H1 (cell line): Measurements from ENCODE around the gene ABCA9. TPM values are rescaled to one million over a fixed set of nuclear protein-coding genes. Genes with fewer than 3 reads are reported as not detected.

Source experiments
- CTCF ChIA-PET: fragments of 300-600 bp; sonication (Branson Sonifier 250); formaldehyde crosslinking; loops from one replicate; lab custom pipeline; 2021; ENCODE audit not compliant: partially characterized antibody; lab: Charles Lee
- POLR2A ChIA-PET: fragments of 300-600 bp; sonication (Branson Sonifier 250); formaldehyde crosslinking; loops from one replicate; lab custom pipeline; 2021; ENCODE audit warnings: inconsistent platforms; ENCODE audit not compliant: partially characterized antibody; lab: Charles Lee
- DNase-seq, 2 experiments: peaks; one replicate each; pipeline versions ENCODE4 v3.0.0 to v3.0.0-alpha.2; 2010 to 2022; ENCODE audit warnings: low spot score in 2 of 2, low read depth in 1 of 2, mixed read lengths in 1 of 2
- FAIRE-seq: peaks from 2 replicates; lab custom pipeline; 2011; peaks lifted over from hg19 to GRCh38; lab: Jason Lieb, UNC
- H2AFZ ChIP-seq: 2 replicates; pipeline ENCODE4 v1.8.1; 2012; ENCODE audit warnings: low read length, inconsistent platforms
- H2AK5ac ChIP-seq: 2 replicates; pipeline ENCODE4 v1.6.1; 2013; ENCODE audit warnings: low read depth, low read length
- H2BK120ac ChIP-seq: replicated peaks from 2 replicates; pipeline ENCODE3; 2013; ENCODE audit warnings: low read depth, low read length, inconsistent platforms
- H2BK12ac ChIP-seq: 2 replicates; pipeline ENCODE4 v1.6.1; 2013; ENCODE audit warnings: low read depth, low read length
- H2BK15ac ChIP-seq: 2 replicates; pipeline ENCODE4 v1.6.1; 2013; ENCODE audit warnings: low read length
- H2BK20ac ChIP-seq: 2 replicates; pipeline ENCODE4 v1.6.1; 2013; ENCODE audit warnings: low read length
- H2BK5ac ChIP-seq: 2 replicates; pipeline ENCODE4 v1.6.1; 2013; ENCODE audit warnings: low read depth, low read length
- H3K14ac ChIP-seq: 2 replicates; pipeline ENCODE4 v1.6.1; 2013; ENCODE audit warnings: inconsistent platforms; ENCODE audit not compliant: insufficient read length
- H3K18ac ChIP-seq: 2 replicates; pipeline ENCODE4 v1.6.1; 2013; ENCODE audit warnings: low read length; ENCODE audit errors: extremely low read depth
- H3K23ac ChIP-seq: 2 replicates; pipeline ENCODE4 v1.6.1; 2013; ENCODE audit warnings: inconsistent platforms; ENCODE audit not compliant: insufficient read length
- H3K23me2 ChIP-seq: 2 replicates; pipeline ENCODE4 v1.6.1; 2013; ENCODE audit warnings: low read depth, low read length
- H3K27ac ChIP-seq: 2 replicates; pipeline ENCODE4 v1.6.1; 2011; ENCODE audit warnings: low read depth, low read length, inconsistent platforms
- H3K27me3 ChIP-seq, 4 experiments: replicated peaks in 1 of 4; 1 replicate in 1 of 4; 2 replicates in 3 of 4; pipeline versions ENCODE4 v1.6.1 to v1.8.1; 2011 to 2013; ENCODE audit warnings: low read length in 3 of 4, mild to moderate bottlenecking in 3 of 4, inconsistent platforms in 2 of 4, mixed read lengths in 2 of 4, moderate library complexity in 1 of 4; ENCODE audit not compliant: control insufficient read depth in 3 of 4, insufficient read depth in 3 of 4; ENCODE audit errors: extremely low read depth in 1 of 4
- H3K36me3 ChIP-seq, 4 experiments: 2 replicates each; pipeline versions ENCODE4 v1.6.1 to v1.8.1; 2011 to 2013; ENCODE audit warnings: mild to moderate bottlenecking in 4 of 4, low read length in 3 of 4, moderate library complexity in 2 of 4, control low read depth in 1 of 4, inconsistent platforms in 1 of 4; ENCODE audit not compliant: insufficient read depth in 4 of 4, control insufficient read depth in 2 of 4
- H3K4ac ChIP-seq: replicated peaks from 2 replicates; pipeline ENCODE3; 2013; ENCODE audit warnings: low read length, low read depth, mixed read lengths, inconsistent platforms; ENCODE audit not compliant: insufficient read length
- H3K4me1 ChIP-seq, 4 experiments: replicated peaks in 1 of 4; 1 replicate in 1 of 4; 2 replicates in 3 of 4; pipeline versions ENCODE4 v1.6.1 to v1.8.1; 2011 to 2013; ENCODE audit warnings: low read length in 3 of 4, inconsistent platforms in 2 of 4, mixed read lengths in 1 of 4; ENCODE audit not compliant: insufficient read depth in 4 of 4, control insufficient read depth in 3 of 4
- H3K4me2 ChIP-seq, 2 experiments: 2 replicates each; pipeline versions ENCODE4 v1.6.1 to v1.8.1; 2011 to 2013; ENCODE audit warnings: low read depth in 2 of 2, low read length in 2 of 2, control low read depth in 1 of 2, inconsistent platforms in 1 of 2, mild to moderate bottlenecking in 1 of 2; ENCODE audit not compliant: insufficient read depth in 1 of 2
- H3K4me3 ChIP-seq, 4 experiments: fragments of 200-600, 300-600 bp in 1 of 4; sonication (generic), shearing (Covaris generic), sonication (Bioruptor Twin) in 1 of 4; 2 replicates each; pipeline versions ENCODE4 v1.5.1 to v1.8.1; 2011 to 2016; ENCODE audit warnings: low read length in 4 of 4, low read depth in 3 of 4, control low read depth in 2 of 4, inconsistent platforms in 2 of 4, mild to moderate bottlenecking in 2 of 4, mixed read lengths in 1 of 4, moderate library complexity in 1 of 4; ENCODE audit not compliant: insufficient read depth in 2 of 4; ENCODE audit errors: extremely low read depth in 1 of 4
- H3K56ac ChIP-seq: replicated peaks from 2 replicates; pipeline ENCODE3; 2013; ENCODE audit warnings: low read depth, mild to moderate bottlenecking, mixed read lengths, low read length, inconsistent platforms; ENCODE audit not compliant: insufficient read length
- H3K79me1 ChIP-seq: 2 replicates; pipeline ENCODE4 v1.6.1; 2013; ENCODE audit warnings: low read depth, low read length, control low read depth
- H3K79me2 ChIP-seq, 2 experiments: 2 replicates each; pipeline versions ENCODE4 v1.6.1 to v1.8.1; 2012 to 2013; ENCODE audit warnings: low read length in 2 of 2, mild to moderate bottlenecking in 2 of 2, inconsistent platforms in 1 of 2; ENCODE audit not compliant: insufficient read depth in 2 of 2, control insufficient read depth in 1 of 2
- H3K9ac ChIP-seq, 4 experiments: replicated peaks in 1 of 4; 1 replicate in 1 of 4; 2 replicates in 3 of 4; pipeline versions ENCODE4 v1.6.1 to v1.8.1; 2011 to 2013; ENCODE audit warnings: low read depth in 3 of 4, low read length in 3 of 4, control low read depth in 2 of 4, mild to moderate bottlenecking in 2 of 4, moderate library complexity in 2 of 4, inconsistent platforms in 1 of 4; ENCODE audit errors: extremely low read depth in 1 of 4
- H3K9me3 ChIP-seq, 2 experiments: 2 replicates each; pipeline versions ENCODE4 v1.6.1 to v1.8.1; 2012 to 2013; ENCODE audit warnings: mild to moderate bottlenecking in 2 of 2, moderate library complexity in 2 of 2, control low read depth in 1 of 2, inconsistent platforms in 1 of 2, low read depth in 1 of 2, low read length in 1 of 2, mixed read lengths in 1 of 2; ENCODE audit not compliant: insufficient read depth in 2 of 2
- H4K20me1 ChIP-seq, 2 experiments: replicated peaks in 1 of 2; 2 replicates each; pipeline versions ENCODE3 to v1.8.1; 2011 to 2013; ENCODE audit warnings: inconsistent platforms in 2 of 2, low read length in 2 of 2, mild to moderate bottlenecking in 1 of 2; ENCODE audit not compliant: insufficient read depth in 2 of 2, control insufficient read depth in 1 of 2
- H4K5ac ChIP-seq: 2 replicates; pipeline ENCODE4 v1.6.1; 2013; ENCODE audit warnings: low read length, low read depth, mixed read lengths, inconsistent platforms; ENCODE audit not compliant: insufficient read length
- H4K8ac ChIP-seq: 2 replicates; pipeline ENCODE4 v1.8.0; 2013; ENCODE audit warnings: mild to moderate bottlenecking, moderate library complexity, low read length, inconsistent platforms; ENCODE audit not compliant: insufficient read depth; ENCODE audit errors: extremely low read depth
- H4K91ac ChIP-seq: replicated peaks from 2 replicates; pipeline ENCODE3; 2013; ENCODE audit warnings: low read length, mixed read lengths, inconsistent platforms; ENCODE audit not compliant: insufficient read length
- CHD2 ChIP-seq: IDR thresholded peaks from 2 replicates; pipeline ENCODE4 v1.6.1; 2012; ENCODE audit warnings: low read length, improper control_type of control experiment
- CREB1 ChIP-seq: IDR thresholded peaks from 2 replicates; pipeline ENCODE4 v1.6.1; 2012; ENCODE audit warnings: inconsistent platforms
- EGR1 ChIP-seq: IDR thresholded peaks from 2 replicates; pipeline ENCODE4 v1.6.1; 2011; ENCODE audit warnings: low read depth, low read length, borderline replicate concordance
- FOSL1 ChIP-seq: IDR thresholded peaks from 2 replicates; pipeline ENCODE4 v1.6.1; 2011; ENCODE audit warnings: mild to moderate bottlenecking, low read depth, low read length, moderate library complexity; ENCODE audit not compliant: insufficient read depth
- HDAC2 ChIP-seq, 2 experiments: fragments of 300-600 bp in 1 of 2; sonication (generic) in 1 of 2; IDR thresholded peaks; 2 replicates each; pipeline ENCODE4 v1.6.1; 2011 to 2012; ENCODE audit warnings: low read depth in 2 of 2, low read length in 2 of 2, mild to moderate bottlenecking in 2 of 2, moderate library complexity in 2 of 2, borderline replicate concordance in 1 of 2, inconsistent platforms in 1 of 2
- KDM1A ChIP-seq: fragments of 200-600, 300-600 bp; sonication (generic); IDR thresholded peaks from 2 replicates; pipeline ENCODE4 v1.7.1; 2016; ENCODE audit warnings: mild to moderate bottlenecking, low read length, borderline replicate concordance
- KDM5A ChIP-seq: fragments of 200-600 bp; IDR thresholded peaks from 2 replicates; pipeline ENCODE4 v1.7.1; 2012; ENCODE audit warnings: mild to moderate bottlenecking, low read length, inconsistent platforms, mixed read lengths
- POLR2AphosphoS5 ChIP-seq: IDR thresholded peaks from 2 replicates; pipeline ENCODE4 v1.6.1; 2011; ENCODE audit warnings: low read depth, low read length
- POU5F1 ChIP-seq: IDR thresholded peaks from 2 replicates; pipeline ENCODE4 v1.6.1; 2011; ENCODE audit warnings: low read depth, mild to moderate bottlenecking, low read length, moderate library complexity
- RAD21 ChIP-seq, 2 experiments: IDR thresholded peaks in 1 of 2; conservative IDR thresholded peaks in 1 of 2; 2 replicates each; pipeline ENCODE4 v1.6.1; 2011; ENCODE audit warnings: low read depth in 2 of 2, low read length in 2 of 2, improper control_type of control experiment in 1 of 2, inconsistent platforms in 1 of 2, mild to moderate bottlenecking in 1 of 2, moderate library complexity in 1 of 2
- TEAD4 ChIP-seq: IDR thresholded peaks from 2 replicates; pipeline ENCODE4 v1.6.1; 2012; ENCODE audit warnings: low read depth, low read length, inconsistent platforms, mixed read lengths
- YY1 ChIP-seq: IDR thresholded peaks from 2 replicates; pipeline ENCODE4 v1.6.1; 2011; ENCODE audit warnings: low read depth, mild to moderate bottlenecking, low read length
- ZNF274 ChIP-seq: IDR thresholded peaks from 2 replicates; pipeline ENCODE4 v1.7.0; 2012; ENCODE audit warnings: low read length, borderline replicate concordance; ENCODE audit errors: extremely low read depth
- WGBS, 2 experiments: shearing (Covaris generic) in 1 of 2; methylation state at CpG; one replicate each; pipeline versions ENCODE4 v1.1.6 to v1.1.7; 2013 to 2015; ENCODE audit warnings: low lambda C conversion rate in 2 of 2, mixed read lengths in 2 of 2, inconsistent platforms in 1 of 2, low coverage in 1 of 2, missing lambda C conversion rate in 1 of 2; ENCODE audit not compliant: insufficient replicate concordance in 2 of 2, insufficient coverage in 1 of 2, insufficient read length in 1 of 2; ENCODE audit errors: extremely low coverage in 1 of 2, missing lambda C conversion rate in 1 of 2; 5-methylcytosine and 5-hydroxymethylcytosine counted together
- polyA plus RNA-seq, 7 experiments: library from polyadenylated mRNA; depleted of rRNA in 3 of 7; stranded (reverse) in 5 of 7; unstranded in 2 of 7; fragments of >200 nt in 5 of 7; fragments of 200-250 nt in 2 of 7; gene quantifications; 1 replicate in 5 of 7; 2 replicates in 1 of 7; 4 replicates in 1 of 7; pipeline versions ENCODE4 v1.2.1 to v1.2.3, GENCODE V29; 2011 to 2013; ENCODE audit warnings: missing spikeins in 2 of 7, mixed read lengths in 2 of 7
- total RNA-seq: library from RNA; stranded (reverse); fragmentation: NEBNext Ultra II Directional; extraction: Animal tissue kit (Norgen Biotek cat#: 25700); gene quantifications from 2 replicates; pipeline ENCODE4 v1.2.1, GENCODE V29; 2021

Gene ABCA9
- total and polyA plus RNA-seq, 2 of the 8 experiments (the other 6 are each of a cell fraction or from before 2014, with no cell fraction given), result not detected

- no peak overlapping the region for H3K4me2 ChIP-seq
- WGBS, 2 experiments, result 89% methylated on average over 3 of the region's 3 CpGs; no CpG with 5 or more reads in 1 of the 2 experiments
- POLR2A ChIA-PET, result no interaction called here
- FAIRE-seq, result no peak
- no peaks in the 10 kb centered on the region for H3K79me2 ChIP-seq
- H3K27ac ChIP-seq, result no peak overlapping the region
- H3K9ac ChIP-seq, result no peak overlapping the region
- H2AK5ac ChIP-seq, result no peak overlapping the region
- H3K9me3 ChIP-seq, result no peaks in the 10 kb centered on the region
- H2BK12ac ChIP-seq, result no peak overlapping the region
- no peak overlapping the region for H3K4me3 ChIP-seq
- no peak overlapping the region for H2BK15ac ChIP-seq
- no peak for DNase-seq
- H3K4me1 ChIP-seq, result no peaks in the 10 kb centered on the region
- CTCF ChIA-PET, result no interaction called here
- H3K4ac ChIP-seq, result no peak overlapping the region
- H3K23ac ChIP-seq, result no peak overlapping the region
- no peaks in the 10 kb centered on the region for H4K20me1 ChIP-seq
- no peak overlapping the region for H2BK5ac ChIP-seq
- no peak overlapping the region for H4K5ac ChIP-seq
- no peak overlapping the region for H4K8ac ChIP-seq
- H2BK120ac ChIP-seq, result no peak overlapping the region
- H2BK20ac ChIP-seq, result no peak overlapping the region
- H3K79me1 ChIP-seq, result no peaks in the 10 kb centered on the region
- no peak overlapping the region for H4K91ac ChIP-seq
- H3K36me3 ChIP-seq, result no peaks in the 10 kb centered on the region
- no peak overlapping the region for H3K18ac ChIP-seq
- H3K56ac ChIP-seq, result no peak overlapping the region
- no peak overlapping the region for H3K14ac ChIP-seq
- 0 out of 2 replicates have a peak overlapping the region, but pooled peaks have one; percentile 44 for H2AFZ ChIP-seq
- no peaks in the 10 kb centered on the region for H3K23me2 ChIP-seq
- no peaks in the 10 kb centered on the region for H3K27me3 ChIP-seq
- TF ChIP-seq CREB1 (no peak), KDM1A (no peak), EGR1 (no peak), KDM5A (no peak), YY1 (no peak), POU5F1 (no peak), CHD2 (no peak), POLR2AphosphoS5 (no peak), TEAD4 (no peak), FOSL1 (no peak), HDAC2 (IDR thresholded peaks at IDR 0.05; ENCODE audit: borderline replicate concordance in 1 of 2, low read depth in 2 of 2, low read length in 2 of 2) (no peak), ZNF274 (no peak), RAD21 (IDR thresholded peaks at IDR 0.05 in 1 of 2, conservative IDR thresholded peaks at IDR 0.05 in 1 of 2; ENCODE audit: low read depth in 2 of 2, low read length in 2 of 2) (no peak)
Observed at GRCh38 chr17:69047368-69048263, 13.1 kb downstream of the ABCA9 start.
